HL-60 (cell line): Measurements from ENCODE around the gene OR6N1.

ENCODE experiments used
- GABPA ChIP-seq: IDR thresholded peaks from 2 replicates; pipeline ENCODE4 v1.6.1; 2012; ENCODE audit warnings: low read depth
- POLR2AphosphoS5 ChIP-seq: IDR thresholded peaks from 2 replicates; pipeline ENCODE4 v1.6.1; 2012; ENCODE audit warnings: low read depth
- TF ChIP-seq, protein P1 (sequence below): IDR thresholded peaks from one replicate; pipeline ENCODE4 v1.5.1; 2011; ENCODE audit warnings: low read length, control low read depth, inconsistent platforms; ENCODE audit not compliant: insufficient read depth
- TF ChIP-seq, protein P2 (sequence below): IDR thresholded peaks from 2 replicates; pipeline ENCODE4 v1.6.1; 2012; ENCODE audit warnings: low read depth; ENCODE audit not compliant: insufficient replicate concordance

DNA sequence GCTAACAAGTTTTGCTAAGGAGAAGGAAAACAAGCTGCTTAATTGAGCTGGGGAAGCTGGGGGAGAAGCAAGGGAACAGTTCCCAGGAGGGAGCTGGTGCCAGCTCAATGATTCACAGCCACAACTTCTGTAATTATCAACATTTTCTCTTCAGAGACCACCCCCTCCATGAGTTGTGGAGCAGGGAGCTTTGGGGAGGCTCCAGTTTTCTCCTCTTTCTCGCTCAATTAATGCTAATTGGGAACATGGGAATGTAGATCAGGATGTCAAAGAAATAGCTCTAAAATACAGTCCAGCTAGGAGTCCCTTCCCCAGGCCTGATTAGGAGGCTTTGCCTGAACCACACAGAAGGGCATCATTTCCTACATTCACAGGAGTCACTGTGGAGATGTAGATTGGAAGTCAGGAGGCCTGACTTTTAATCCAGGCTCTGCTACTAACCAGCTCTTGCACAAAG is 47.0 kb upstream of the OR6N1 start:
- TF ChIP-seq, protein P1, sequence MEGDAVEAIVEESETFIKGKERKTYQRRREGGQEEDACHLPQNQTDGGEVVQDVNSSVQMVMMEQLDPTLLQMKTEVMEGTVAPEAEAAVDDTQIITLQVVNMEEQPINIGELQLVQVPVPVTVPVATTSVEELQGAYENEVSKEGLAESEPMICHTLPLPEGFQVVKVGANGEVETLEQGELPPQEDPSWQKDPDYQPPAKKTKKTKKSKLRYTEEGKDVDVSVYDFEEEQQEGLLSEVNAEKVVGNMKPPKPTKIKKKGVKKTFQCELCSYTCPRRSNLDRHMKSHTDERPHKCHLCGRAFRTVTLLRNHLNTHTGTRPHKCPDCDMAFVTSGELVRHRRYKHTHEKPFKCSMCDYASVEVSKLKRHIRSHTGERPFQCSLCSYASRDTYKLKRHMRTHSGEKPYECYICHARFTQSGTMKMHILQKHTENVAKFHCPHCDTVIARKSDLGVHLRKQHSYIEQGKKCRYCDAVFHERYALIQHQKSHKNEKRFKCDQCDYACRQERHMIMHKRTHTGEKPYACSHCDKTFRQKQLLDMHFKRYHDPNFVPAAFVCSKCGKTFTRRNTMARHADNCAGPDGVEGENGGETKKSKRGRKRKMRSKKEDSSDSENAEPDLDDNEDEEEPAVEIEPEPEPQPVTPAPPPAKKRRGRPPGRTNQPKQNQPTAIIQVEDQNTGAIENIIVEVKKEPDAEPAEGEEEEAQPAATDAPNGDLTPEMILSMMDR, result no peak
- TF ChIP-seq POLR2AphosphoS5 (no peak), GABPA (no peak)
- TF ChIP-seq, protein P2, sequence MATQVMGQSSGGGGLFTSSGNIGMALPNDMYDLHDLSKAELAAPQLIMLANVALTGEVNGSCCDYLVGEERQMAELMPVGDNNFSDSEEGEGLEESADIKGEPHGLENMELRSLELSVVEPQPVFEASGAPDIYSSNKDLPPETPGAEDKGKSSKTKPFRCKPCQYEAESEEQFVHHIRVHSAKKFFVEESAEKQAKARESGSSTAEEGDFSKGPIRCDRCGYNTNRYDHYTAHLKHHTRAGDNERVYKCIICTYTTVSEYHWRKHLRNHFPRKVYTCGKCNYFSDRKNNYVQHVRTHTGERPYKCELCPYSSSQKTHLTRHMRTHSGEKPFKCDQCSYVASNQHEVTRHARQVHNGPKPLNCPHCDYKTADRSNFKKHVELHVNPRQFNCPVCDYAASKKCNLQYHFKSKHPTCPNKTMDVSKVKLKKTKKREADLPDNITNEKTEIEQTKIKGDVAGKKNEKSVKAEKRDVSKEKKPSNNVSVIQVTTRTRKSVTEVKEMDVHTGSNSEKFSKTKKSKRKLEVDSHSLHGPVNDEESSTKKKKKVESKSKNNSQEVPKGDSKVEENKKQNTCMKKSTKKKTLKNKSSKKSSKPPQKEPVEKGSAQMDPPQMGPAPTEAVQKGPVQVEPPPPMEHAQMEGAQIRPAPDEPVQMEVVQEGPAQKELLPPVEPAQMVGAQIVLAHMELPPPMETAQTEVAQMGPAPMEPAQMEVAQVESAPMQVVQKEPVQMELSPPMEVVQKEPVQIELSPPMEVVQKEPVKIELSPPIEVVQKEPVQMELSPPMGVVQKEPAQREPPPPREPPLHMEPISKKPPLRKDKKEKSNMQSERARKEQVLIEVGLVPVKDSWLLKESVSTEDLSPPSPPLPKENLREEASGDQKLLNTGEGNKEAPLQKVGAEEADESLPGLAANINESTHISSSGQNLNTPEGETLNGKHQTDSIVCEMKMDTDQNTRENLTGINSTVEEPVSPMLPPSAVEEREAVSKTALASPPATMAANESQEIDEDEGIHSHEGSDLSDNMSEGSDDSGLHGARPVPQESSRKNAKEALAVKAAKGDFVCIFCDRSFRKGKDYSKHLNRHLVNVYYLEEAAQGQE, result no peak
